HCT116 (cell line): ENCODE results near the gene TMEM151A.

Experiments
- CEBPB ChIP-seq: IDR thresholded peaks from 2 replicates; pipeline ENCODE4 v1.6.1; 2012; ENCODE audit warnings: low read depth
- CTCF ChIP-seq, 3 experiments: fragments of 200-600 bp in 1 of 3; sonication (generic) in 1 of 3; IDR thresholded peaks in 2 of 3; conservative IDR thresholded peaks in 1 of 3; 2 replicates each; pipeline ENCODE4 v1.5.1; 2012 to 2017; ENCODE audit warnings: low read depth in 2 of 3, low read length in 2 of 3, antibody characterized with exemption in 1 of 3, borderline replicate concordance in 1 of 3, control low read depth in 1 of 3, mild to moderate bottlenecking in 1 of 3, mixed read lengths in 1 of 3, mixed run types in 1 of 3, moderate library complexity in 1 of 3; ENCODE audit not compliant: insufficient read depth in 1 of 3
- EZH2phosphoT487 ChIP-seq: fragments of 200-600 bp; IDR thresholded peaks from 2 replicates; pipeline ENCODE4 v1.6.1; 2018; ENCODE audit warnings: antibody characterized with exemption, borderline replicate concordance
- POLR2A ChIP-seq: IDR thresholded peaks from 2 replicates; pipeline ENCODE4 v1.7.0; 2011; ENCODE audit warnings: borderline replicate concordance; ENCODE audit not compliant: insufficient read depth, insufficient read length; ENCODE audit errors: extremely low read depth
- POLR2AphosphoS5 ChIP-seq: IDR thresholded peaks from 2 replicates; pipeline ENCODE4 v1.6.1; 2011; ENCODE audit warnings: mild to moderate bottlenecking, low read depth, low read length, moderate library complexity
- SIN3A ChIP-seq: IDR thresholded peaks from 2 replicates; pipeline ENCODE4 v1.6.1; 2012; ENCODE audit warnings: low read depth
- SRF ChIP-seq: IDR thresholded peaks from 2 replicates; pipeline ENCODE4 v1.6.1; 2012; ENCODE audit warnings: low read depth
- ZFX ChIP-seq: fragments of 450-650 bp; IDR thresholded peaks from 2 replicates; pipeline ENCODE4 v1.6.1; 2017

- TF ChIP-seq CTCF (IDR thresholded peaks at IDR 0.05 in 2 of 3, conservative IDR thresholded peaks at IDR 0.05 in 1 of 3; ENCODE audit: borderline replicate concordance in 1 of 3, insufficient read depth in 1 of 3, low read depth in 2 of 3, low read length in 2 of 3) (no peak), POLR2A (no peak), CEBPB (no peak), SRF (no peak), POLR2AphosphoS5 (no peak), EZH2phosphoT487 (no peak), ZFX (no peak), SIN3A (no peak)
Measured at GRCh38 chr11:66337103-66337899, 45.6 kb downstream of the TMEM151A start.
